Astrocyte (in vitro differentiated cells and primary cell): ENCODE results near the gene B4GALT5. TPM values are rescaled to one million over a fixed set of nuclear protein-coding genes. Genes with fewer than 3 reads are reported as not detected.

Experiments used
- DNase-seq: peaks from one replicate; pipeline ENCODE4 v3.0.0-alpha.2; 2010; ENCODE audit warnings: low read depth
- FAIRE-seq: peaks from 2 replicates; lab custom pipeline; 2011; peaks lifted over from hg19 to GRCh38; lab: Jason Lieb, UNC
- H2AFZ ChIP-seq: 2 replicates; pipeline ENCODE4 v1.6.0; 2012; ENCODE audit warnings: low read depth, low read length, inconsistent platforms
- H3K27ac ChIP-seq: 2 replicates; pipeline ENCODE4 v1.5.1; 2011; ENCODE audit warnings: low read depth, low read length, inconsistent platforms
- H3K27me3 ChIP-seq: 2 replicates; pipeline ENCODE4 v1.6.0; 2011; ENCODE audit warnings: low read length, inconsistent platforms; ENCODE audit not compliant: insufficient read depth
- H3K36me3 ChIP-seq: 2 replicates; pipeline ENCODE4 v1.5.1; 2011; ENCODE audit warnings: low read length, inconsistent platforms; ENCODE audit not compliant: insufficient read depth
- H3K4me1 ChIP-seq: 2 replicates; pipeline ENCODE4 v1.5.1; 2011; ENCODE audit warnings: low read length, inconsistent platforms; ENCODE audit not compliant: insufficient read depth
- H3K4me2 ChIP-seq: 2 replicates; pipeline ENCODE4 v1.6.0; 2012; ENCODE audit warnings: low read length, inconsistent platforms
- H3K4me3 ChIP-seq: 2 replicates; pipeline ENCODE4 v1.5.1; 2011; ENCODE audit warnings: low read depth, mild to moderate bottlenecking, low read length, inconsistent platforms; ENCODE audit not compliant: insufficient read depth
- H3K79me2 ChIP-seq: 2 replicates; pipeline ENCODE4 v1.6.0; 2012; ENCODE audit warnings: mild to moderate bottlenecking, low read length, inconsistent platforms; ENCODE audit not compliant: insufficient read depth
- H3K9ac ChIP-seq: 2 replicates; pipeline ENCODE4 v1.6.0; 2012; ENCODE audit warnings: mild to moderate bottlenecking, low read length, inconsistent platforms
- H3K9me3 ChIP-seq: 2 replicates; pipeline ENCODE4 v1.5.1; 2012; ENCODE audit warnings: low read depth, mild to moderate bottlenecking, low read length, inconsistent platforms; ENCODE audit not compliant: insufficient read depth
- H4K20me1 ChIP-seq: 2 replicates; pipeline ENCODE4 v1.6.0; 2012; ENCODE audit warnings: low read length, inconsistent platforms; ENCODE audit not compliant: insufficient read depth
- H3K27ac Mint-ChIP-seq: one replicate; pipeline ENCODE4 v1.8.0; 2021; ENCODE audit warnings: mild to moderate bottlenecking, mixed read lengths; ENCODE audit not compliant: unreplicated experiment
- H3K27me3 Mint-ChIP-seq: one replicate; pipeline ENCODE4 v1.8.0; 2021; ENCODE audit warnings: low read depth, mixed read lengths; ENCODE audit not compliant: unreplicated experiment
- H3K36me3 Mint-ChIP-seq: one replicate; pipeline ENCODE4 v1.8.0; 2021; ENCODE audit warnings: low read depth, mixed read lengths; ENCODE audit not compliant: unreplicated experiment
- H3K4me1 Mint-ChIP-seq: one replicate; pipeline ENCODE4 v1.8.0; 2021; ENCODE audit warnings: low read depth, mixed read lengths; ENCODE audit not compliant: unreplicated experiment
- H3K4me3 Mint-ChIP-seq: one replicate; pipeline ENCODE4 v1.8.0; 2021; ENCODE audit warnings: mild to moderate bottlenecking, moderate library complexity, mixed read lengths; ENCODE audit not compliant: unreplicated experiment
- H3K9me3 Mint-ChIP-seq: one replicate; pipeline ENCODE4 v1.8.0; 2021; ENCODE audit warnings: mild to moderate bottlenecking, mixed read lengths; ENCODE audit not compliant: unreplicated experiment
- CTCF ChIP-seq: IDR thresholded peaks from 2 replicates; pipeline ENCODE4 v1.5.1; 2011; ENCODE audit warnings: low read depth, mild to moderate bottlenecking, inconsistent platforms, low read length, moderate library complexity; ENCODE audit not compliant: insufficient read depth
- EZH2 ChIP-seq: IDR thresholded peaks from 2 replicates; pipeline ENCODE4 v1.6.1; 2012; ENCODE audit warnings: mild to moderate bottlenecking, low read length, inconsistent platforms; ENCODE audit not compliant: insufficient read depth
- total RNA-seq: library from RNA; stranded (reverse); gene quantifications from 2 replicates; pipeline ENCODE4 v1.2.1, GENCODE V29; 2021

The B4GALT5 gene
- total RNA-seq, 1 donor from 2014 or later, result 41.9 TPM

DNA sequence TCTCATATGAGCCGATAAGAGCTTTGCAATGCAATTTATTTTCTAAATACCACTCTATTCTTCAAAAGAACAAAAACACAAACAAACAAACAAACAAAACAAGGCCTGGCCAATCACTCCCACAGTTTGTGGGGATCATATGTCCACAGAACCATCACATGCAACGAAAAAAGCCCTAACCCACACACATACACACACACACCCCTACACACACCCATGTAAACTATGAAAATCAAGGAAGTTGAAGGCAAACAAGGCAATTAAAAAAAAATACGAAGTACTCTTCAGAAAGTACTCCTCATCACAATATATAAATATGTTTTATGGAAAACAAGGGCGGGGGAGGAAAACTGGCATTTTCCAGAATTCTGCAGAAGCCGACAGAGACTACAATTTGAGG lies 79.6 kb downstream of the B4GALT5 start:
- Histone ChIP-seq H3K27ac (no peak overlapping the region), H3K4me1 (no peaks in the 10 kb centered on the region), H2AFZ (no peak overlapping the region), H3K79me2 (no peaks in the 10 kb centered on the region), H3K4me3 (no peak overlapping the region), H3K36me3 (peaks cover 5% of the 10 kb centered on the region), H3K4me2 (no peak overlapping the region), H3K27me3 (no peaks in the 10 kb centered on the region), H4K20me1 (no peaks in the 10 kb centered on the region), H3K9ac (no peak overlapping the region), H3K9me3 (no peaks in the 10 kb centered on the region)
- peaks cover 12% of the 10 kb centered on the region for H3K36me3 Mint-ChIP-seq
- no peak for DNase-seq
- H3K27ac Mint-ChIP-seq, result no peak overlapping the region
- H3K4me3 Mint-ChIP-seq, result no peak overlapping the region
- no peaks in the 10 kb centered on the region for H3K27me3 Mint-ChIP-seq
- TF ChIP-seq CTCF, result no peak
- no peak for TF ChIP-seq EZH2
- H3K9me3 Mint-ChIP-seq, result peaks cover 3% of the 10 kb centered on the region
- H3K4me1 Mint-ChIP-seq, result peaks cover 11% of the 10 kb centered on the region
- no peak for FAIRE-seq

DNA sequence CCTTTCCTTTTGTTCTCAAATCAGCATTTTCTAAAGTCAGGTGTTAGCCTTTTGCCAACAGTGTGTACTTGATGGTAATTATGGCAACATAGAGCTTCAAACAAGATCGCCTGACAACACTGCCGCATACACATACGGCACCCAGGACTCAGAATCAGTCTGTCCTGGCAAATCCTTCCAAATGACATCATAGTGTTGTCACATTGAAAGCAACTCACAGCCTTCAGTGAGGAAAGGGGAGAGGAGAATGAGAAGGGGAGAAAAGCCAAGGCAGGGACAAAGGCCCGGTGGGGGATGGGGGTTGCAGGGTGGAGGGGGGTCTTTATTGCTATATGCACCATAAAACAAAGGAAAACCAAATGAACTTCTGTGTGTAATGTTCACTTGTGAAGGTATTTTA lies 80.0 kb downstream of the B4GALT5 start:
- H3K4me3 ChIP-seq, result no peak overlapping the region
- no peak overlapping the region for H3K4me3 Mint-ChIP-seq

More for the DNA sequence above, 80.0 kb downstream of the B4GALT5 start:
- H3K27me3 Mint-ChIP-seq, result no peaks in the 10 kb centered on the region
- Histone ChIP-seq H3K27ac (no peak overlapping the region), H3K9me3 (no peaks in the 10 kb centered on the region), H4K20me1 (no peaks in the 10 kb centered on the region), H2AFZ (no peak overlapping the region), H3K9ac (no peak overlapping the region), H3K36me3 (peaks cover 5% of the 10 kb centered on the region), H3K27me3 (no peaks in the 10 kb centered on the region), H3K79me2 (no peaks in the 10 kb centered on the region), H3K4me1 (no peaks in the 10 kb centered on the region), H3K4me2 (no peak overlapping the region)
- peaks cover 3% of the 10 kb centered on the region for H3K9me3 Mint-ChIP-seq
- H3K27ac Mint-ChIP-seq, result peak overlapping the region; percentile 64
- no peak for TF ChIP-seq CTCF
- TF ChIP-seq EZH2, result no peak
- peaks cover 14% of the 10 kb centered on the region for H3K36me3 Mint-ChIP-seq
- DNase-seq (no peak), FAIRE-seq (no peak)
- peaks cover 11% of the 10 kb centered on the region for H3K4me1 Mint-ChIP-seq
